ENCODE data around the gene ITGA7.

Gene ITGA7

GRCh38 chr12:55742719-55743405, 35.2 kb upstream of the ITGA7 start, which contains the start of gene GDF11:
GDF11 (plus strand) TSS chr12:55743122; CDS start chr12:55743317, 195 bp downstream.
- peak; percentile 58 for ATAC-seq
- no peak for TF ChIP-seq SNAI2 (CRISPR knock-in tag; IDR thresholded peaks at IDR 0.05)
- TF ChIP-seq ARNTL (CRISPR knock-in tag; IDR thresholded peaks at IDR 0.05; ENCODE audit: borderline replicate concordance, low read depth) = no peak
- no peak for TF ChIP-seq CSRNP3 (CRISPR knock-in tag; IDR thresholded peaks at IDR 0.05)
- TF ChIP-seq ZFP30 (CRISPR knock-in tag; IDR thresholded peaks at IDR 0.05) = no peak
- TF ChIP-seq, protein P1, sequence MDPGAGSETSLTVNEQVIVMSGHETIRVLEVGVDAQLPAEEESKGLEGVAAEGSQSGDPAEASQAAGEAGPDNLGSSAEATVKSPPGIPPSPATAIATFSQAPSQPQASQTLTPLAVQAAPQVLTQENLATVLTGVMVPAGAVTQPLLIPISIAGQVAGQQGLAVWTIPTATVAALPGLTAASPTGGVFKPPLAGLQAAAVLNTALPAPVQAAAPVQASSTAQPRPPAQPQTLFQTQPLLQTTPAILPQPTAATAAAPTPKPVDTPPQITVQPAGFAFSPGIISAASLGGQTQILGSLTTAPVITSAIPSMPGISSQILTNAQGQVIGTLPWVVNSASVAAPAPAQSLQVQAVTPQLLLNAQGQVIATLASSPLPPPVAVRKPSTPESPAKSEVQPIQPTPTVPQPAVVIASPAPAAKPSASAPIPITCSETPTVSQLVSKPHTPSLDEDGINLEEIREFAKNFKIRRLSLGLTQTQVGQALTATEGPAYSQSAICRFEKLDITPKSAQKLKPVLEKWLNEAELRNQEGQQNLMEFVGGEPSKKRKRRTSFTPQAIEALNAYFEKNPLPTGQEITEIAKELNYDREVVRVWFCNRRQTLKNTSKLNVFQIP (CRISPR knock-in tag; IDR thresholded peaks at IDR 0.05; ENCODE audit: borderline replicate concordance, low read depth) = no peak
- TF ChIP-seq OSR1 (CRISPR knock-in tag; IDR thresholded peaks at IDR 0.05) = no peak
- TF ChIP-seq ZC3H10 (CRISPR knock-in tag; IDR thresholded peaks at IDR 0.05) = no peak
- no peak for TF ChIP-seq PPARA (CRISPR knock-in tag; IDR thresholded peaks at IDR 0.05; ENCODE audit: borderline replicate concordance)
- TF ChIP-seq TOX (CRISPR knock-in tag; IDR thresholded peaks at IDR 0.05; ENCODE audit: borderline replicate concordance) = no peak

GRCh38 chr12:55741931-55742680, 34.4 kb upstream of the ITGA7 start:
- ATAC-seq = no peak
- TF ChIP-seq CSRNP3 (CRISPR knock-in tag; IDR thresholded peaks at IDR 0.05) (no peak), ZC3H10 (CRISPR knock-in tag; IDR thresholded peaks at IDR 0.05) (no peak), TOX (CRISPR knock-in tag; IDR thresholded peaks at IDR 0.05; ENCODE audit: borderline replicate concordance) (no peak), PPARA (CRISPR knock-in tag; IDR thresholded peaks at IDR 0.05; ENCODE audit: borderline replicate concordance) (no peak), ESRRG (CRISPR knock-in tag; IDR thresholded peaks at IDR 0.05) (no peak), SNAI2 (CRISPR knock-in tag; IDR thresholded peaks at IDR 0.05) (no peak), PATZ1 (CRISPR knock-in tag; IDR thresholded peaks at IDR 0.05; ENCODE audit: borderline replicate concordance) (no peak), BACH2 (CRISPR knock-in tag; IDR thresholded peaks at IDR 0.05; ENCODE audit: borderline replicate concordance) (no peak)

- no peak for ATAC-seq
- TF ChIP-seq ZFP30 (CRISPR knock-in tag; IDR thresholded peaks at IDR 0.05) = no peak
- TF ChIP-seq ZFP3 (CRISPR knock-in tag; IDR thresholded peaks at IDR 0.05) = no peak
- no peak for TF ChIP-seq ZNF565 (CRISPR knock-in tag; conservative IDR thresholded peaks at IDR 0.05; ENCODE audit: low read depth)
- TF ChIP-seq GLIS3 (CRISPR knock-in tag; IDR thresholded peaks at IDR 0.05) = no peak
- TF ChIP-seq ISL1 (CRISPR knock-in tag; IDR thresholded peaks at IDR 0.05) = no peak
- TF ChIP-seq ARNTL (CRISPR knock-in tag; IDR thresholded peaks at IDR 0.05; ENCODE audit: borderline replicate concordance, low read depth) = no peak
- no peak for TF ChIP-seq BACH2 (CRISPR knock-in tag; IDR thresholded peaks at IDR 0.05; ENCODE audit: borderline replicate concordance)
- TF ChIP-seq, protein P1 (CRISPR knock-in tag; IDR thresholded peaks at IDR 0.05; ENCODE audit: borderline replicate concordance, low read depth) = no peak
- no peak for TF ChIP-seq SNAI2 (CRISPR knock-in tag; IDR thresholded peaks at IDR 0.05)
- no peak for TF ChIP-seq ESRRG (CRISPR knock-in tag; IDR thresholded peaks at IDR 0.05)
- no peak for TF ChIP-seq ZNF70 (CRISPR knock-in tag; IDR thresholded peaks at IDR 0.05)
- no peak for TF ChIP-seq PATZ1 (CRISPR knock-in tag; IDR thresholded peaks at IDR 0.05; ENCODE audit: borderline replicate concordance)
- TF ChIP-seq ZNF8 (CRISPR knock-in tag; IDR thresholded peaks at IDR 0.05) = no peak
- no peak for TF ChIP-seq CREB5 (CRISPR knock-in tag; IDR thresholded peaks at IDR 0.05; ENCODE audit: low read depth)
- TF ChIP-seq ZC3H10 (CRISPR knock-in tag; IDR thresholded peaks at IDR 0.05) = no peak
- TF ChIP-seq CSDC2 (CRISPR knock-in tag; IDR thresholded peaks at IDR 0.05) = no peak
- no peak for TF ChIP-seq RARB (CRISPR knock-in tag; IDR thresholded peaks at IDR 0.05)
- no peak for TF ChIP-seq TCF4 (CRISPR knock-in tag; IDR thresholded peaks at IDR 0.05; ENCODE audit: borderline replicate concordance)
Measured at GRCh38 chr12:55739025-55739378, 31.3 kb upstream of the ITGA7 start.

Data from SK-N-SH treated with all-trans-retinoic acid at 6 μM for 48 hours (cell line).